Measurements from ENCODE around the gene VPS13D. TPM values are rescaled to one million over a fixed set of nuclear protein-coding genes. Genes with fewer than 3 reads are reported as not detected.

VPS13D gene
- total and polyA plus RNA-seq, 10 of the 15 experiments (the other 5 are each of a cell fraction or from before 2014, with no cell fraction given) = 1.4 to 16.9 (median 8.5) TPM

DNA sequence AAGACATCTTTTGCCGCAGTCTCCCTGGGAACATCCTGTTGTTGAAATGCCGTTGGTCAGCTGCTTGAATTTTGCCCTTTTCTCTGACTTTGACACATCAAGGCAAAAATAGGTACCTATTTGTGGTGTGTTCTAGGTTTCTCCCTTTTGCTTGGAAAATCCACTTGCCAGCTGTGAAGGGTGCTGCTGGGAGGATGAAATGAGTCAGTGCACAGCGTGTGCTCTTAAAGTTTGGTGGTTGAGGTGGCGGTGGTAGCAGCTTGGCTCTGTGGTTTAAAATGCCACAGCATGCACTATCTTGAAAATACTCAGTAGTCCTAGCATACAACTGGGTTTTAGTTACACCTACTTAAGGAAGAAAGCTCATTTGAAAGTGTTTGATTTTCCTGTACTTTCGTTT is 204.3 kb downstream of the VPS13D start (continued):
- no peak for TF ChIP-seq IRF3 (IDR thresholded peaks at IDR 0.05)
- no peak for TF ChIP-seq ZNF24 (IDR thresholded peaks at IDR 0.05)
- TF ChIP-seq, protein P1, sequence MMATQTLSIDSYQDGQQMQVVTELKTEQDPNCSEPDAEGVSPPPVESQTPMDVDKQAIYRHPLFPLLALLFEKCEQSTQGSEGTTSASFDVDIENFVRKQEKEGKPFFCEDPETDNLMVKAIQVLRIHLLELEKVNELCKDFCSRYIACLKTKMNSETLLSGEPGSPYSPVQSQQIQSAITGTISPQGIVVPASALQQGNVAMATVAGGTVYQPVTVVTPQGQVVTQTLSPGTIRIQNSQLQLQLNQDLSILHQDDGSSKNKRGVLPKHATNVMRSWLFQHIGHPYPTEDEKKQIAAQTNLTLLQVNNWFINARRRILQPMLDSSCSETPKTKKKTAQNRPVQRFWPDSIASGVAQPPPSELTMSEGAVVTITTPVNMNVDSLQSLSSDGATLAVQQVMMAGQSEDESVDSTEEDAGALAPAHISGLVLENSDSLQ (IDR thresholded peaks at IDR 0.05) = no peak
- no peak for TF ChIP-seq USF1 (IDR thresholded peaks at IDR 0.05; ENCODE audit: borderline replicate concordance, extremely low read length, insufficient read depth, low read depth, low read length)
- TF ChIP-seq CBFB (IDR thresholded peaks at IDR 0.05; ENCODE audit: low read depth) = peak; percentile 84
- TF ChIP-seq PAX8 (IDR thresholded peaks at IDR 0.05) = no peak
- peak; percentile 65; the same call in 1 of the 3 replicates for TF ChIP-seq POU2F2 (IDR thresholded peaks at IDR 0.05; ENCODE audit: borderline replicate concordance, low read depth, low read length)
- no peak for TF ChIP-seq RAD21 (IDR thresholded peaks at IDR 0.05; ENCODE audit: insufficient read depth, low read depth, low read length)
- TF ChIP-seq, protein P2, sequence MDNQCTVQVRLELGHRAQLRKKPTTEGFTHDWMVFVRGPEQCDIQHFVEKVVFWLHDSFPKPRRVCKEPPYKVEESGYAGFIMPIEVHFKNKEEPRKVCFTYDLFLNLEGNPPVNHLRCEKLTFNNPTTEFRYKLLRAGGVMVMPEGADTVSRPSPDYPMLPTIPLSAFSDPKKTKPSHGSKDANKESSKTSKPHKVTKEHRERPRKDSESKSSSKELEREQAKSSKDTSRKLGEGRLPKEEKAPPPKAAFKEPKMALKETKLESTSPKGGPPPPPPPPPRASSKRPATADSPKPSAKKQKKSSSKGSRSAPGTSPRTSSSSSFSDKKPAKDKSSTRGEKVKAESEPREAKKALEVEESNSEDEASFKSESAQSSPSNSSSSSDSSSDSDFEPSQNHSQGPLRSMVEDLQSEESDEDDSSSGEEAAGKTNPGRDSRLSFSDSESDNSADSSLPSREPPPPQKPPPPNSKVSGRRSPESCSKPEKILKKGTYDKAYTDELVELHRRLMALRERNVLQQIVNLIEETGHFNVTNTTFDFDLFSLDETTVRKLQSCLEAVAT (IDR thresholded peaks at IDR 0.05) = peak; percentile 84
- TF ChIP-seq MTA3 (IDR thresholded peaks at IDR 0.05; ENCODE audit: borderline replicate concordance, low read length) = peak; percentile 87; the same call in 1 of the 2 replicates
- TF ChIP-seq SUPT20H (IDR thresholded peaks at IDR 0.05; ENCODE audit: borderline replicate concordance, control insufficient read depth, low read depth, low read length) = no peak
- TF ChIP-seq, protein P3, sequence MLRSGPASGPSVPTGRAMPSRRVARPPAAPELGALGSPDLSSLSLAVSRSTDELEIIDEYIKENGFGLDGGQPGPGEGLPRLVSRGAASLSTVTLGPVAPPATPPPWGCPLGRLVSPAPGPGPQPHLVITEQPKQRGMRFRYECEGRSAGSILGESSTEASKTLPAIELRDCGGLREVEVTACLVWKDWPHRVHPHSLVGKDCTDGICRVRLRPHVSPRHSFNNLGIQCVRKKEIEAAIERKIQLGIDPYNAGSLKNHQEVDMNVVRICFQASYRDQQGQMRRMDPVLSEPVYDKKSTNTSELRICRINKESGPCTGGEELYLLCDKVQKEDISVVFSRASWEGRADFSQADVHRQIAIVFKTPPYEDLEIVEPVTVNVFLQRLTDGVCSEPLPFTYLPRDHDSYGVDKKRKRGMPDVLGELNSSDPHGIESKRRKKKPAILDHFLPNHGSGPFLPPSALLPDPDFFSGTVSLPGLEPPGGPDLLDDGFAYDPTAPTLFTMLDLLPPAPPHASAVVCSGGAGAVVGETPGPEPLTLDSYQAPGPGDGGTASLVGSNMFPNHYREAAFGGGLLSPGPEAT (IDR thresholded peaks at IDR 0.05; ENCODE audit: low read depth) = peak; percentile 73; the same call in 1 of the 2 replicates
- TF ChIP-seq NRF1 (conservative IDR thresholded peaks at IDR 0.05; ENCODE audit: low read depth, low read length) = no peak
- TF ChIP-seq CREM (IDR thresholded peaks at IDR 0.05; ENCODE audit: low read depth) = peak; percentile 51; the same call in 1 of the 2 replicates
- TF ChIP-seq IKZF2 (IDR thresholded peaks at IDR 0.05) = peak; percentile 95 to 96
- no peak for TF ChIP-seq SIN3A (IDR thresholded peaks at IDR 0.05; ENCODE audit: low read depth, low read length)
- TF ChIP-seq ELK1 (IDR thresholded peaks at IDR 0.05; ENCODE audit: low read depth, low read length) = no peak
- TF ChIP-seq JUNB (IDR thresholded peaks at IDR 0.05) = peak; percentile 83
- TF ChIP-seq NFYB (IDR thresholded peaks at IDR 0.05; ENCODE audit: insufficient read depth, low read depth, low read length) = no peak
- no peak for TF ChIP-seq JUND (IDR thresholded peaks at IDR 0.05; ENCODE audit: low read depth, low read length)
- peak; percentile 96 for TF ChIP-seq EED (IDR thresholded peaks at IDR 0.05; ENCODE audit: low read depth)
- no peak for TF ChIP-seq ZZZ3 (IDR thresholded peaks at IDR 0.05; ENCODE audit: control insufficient read depth, insufficient read length, low read depth)
- no peak for TF ChIP-seq CREB1 (IDR thresholded peaks at IDR 0.05; ENCODE audit: low read depth)
- no peak for TF ChIP-seq EZH2 (IDR thresholded peaks at IDR 0.05; ENCODE audit: borderline replicate concordance, control insufficient read depth, low read depth, low read length)
- TF ChIP-seq TAF1 (IDR thresholded peaks at IDR 0.05; ENCODE audit: borderline replicate concordance, low read depth, low read length) = no peak
